ENCODE data around the gene RCC1. TPM values are rescaled to one million over a fixed set of nuclear protein-coding genes. Genes with fewer than 3 reads are reported as not detected.
"Not testable (repeated sequence)": the region's sequence is repeated elsewhere in the genome, so short reads cannot be mapped to it uniquely, and the experiment has no call there.

RCC1 gene
- total and polyA plus RNA-seq, 3 donors from 2014 or later, result 25.9 to 96.9 (median 43.2) TPM

DNA sequence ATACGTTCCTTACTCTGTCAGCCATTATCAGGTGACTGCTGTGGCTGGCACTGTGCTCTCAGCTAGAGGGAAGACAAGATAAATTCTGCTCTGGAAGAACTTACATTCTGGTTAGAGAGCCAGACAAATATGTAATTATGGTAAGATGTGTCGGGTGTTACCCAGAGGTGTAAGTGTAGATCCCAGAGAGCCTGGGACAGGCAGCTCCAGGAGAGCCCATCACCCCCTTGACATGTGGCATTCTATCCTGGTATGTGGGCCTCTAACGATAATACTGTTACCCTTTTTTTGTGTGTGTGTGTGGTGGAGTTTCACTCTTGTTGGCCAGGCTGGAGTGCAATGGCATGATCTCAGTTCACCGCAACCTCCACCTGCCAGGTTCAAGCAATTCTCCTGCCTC lies 66.1 kb downstream of the RCC1 start:
- no peak overlapping the region for H3K4me3 ChIP-seq
- intact Hi-C loops (cut with DNase I; ENCODE audit: low total_unique reads), result no loop called here
- TF ChIP-seq POLR2A (IDR thresholded peaks at IDR 0.05), result no peak
- TF ChIP-seq, protein P1, sequence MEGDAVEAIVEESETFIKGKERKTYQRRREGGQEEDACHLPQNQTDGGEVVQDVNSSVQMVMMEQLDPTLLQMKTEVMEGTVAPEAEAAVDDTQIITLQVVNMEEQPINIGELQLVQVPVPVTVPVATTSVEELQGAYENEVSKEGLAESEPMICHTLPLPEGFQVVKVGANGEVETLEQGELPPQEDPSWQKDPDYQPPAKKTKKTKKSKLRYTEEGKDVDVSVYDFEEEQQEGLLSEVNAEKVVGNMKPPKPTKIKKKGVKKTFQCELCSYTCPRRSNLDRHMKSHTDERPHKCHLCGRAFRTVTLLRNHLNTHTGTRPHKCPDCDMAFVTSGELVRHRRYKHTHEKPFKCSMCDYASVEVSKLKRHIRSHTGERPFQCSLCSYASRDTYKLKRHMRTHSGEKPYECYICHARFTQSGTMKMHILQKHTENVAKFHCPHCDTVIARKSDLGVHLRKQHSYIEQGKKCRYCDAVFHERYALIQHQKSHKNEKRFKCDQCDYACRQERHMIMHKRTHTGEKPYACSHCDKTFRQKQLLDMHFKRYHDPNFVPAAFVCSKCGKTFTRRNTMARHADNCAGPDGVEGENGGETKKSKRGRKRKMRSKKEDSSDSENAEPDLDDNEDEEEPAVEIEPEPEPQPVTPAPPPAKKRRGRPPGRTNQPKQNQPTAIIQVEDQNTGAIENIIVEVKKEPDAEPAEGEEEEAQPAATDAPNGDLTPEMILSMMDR (IDR thresholded peaks at IDR 0.05), result no peak
- WGBS, 2 donors, result 85 to 94% methylated on average over 4 of the region's 4 CpGs
- no peak for DNase-seq
- no peak overlapping the region for H3K27ac ChIP-seq
- H3K36me3 ChIP-seq (ENCODE audit: low read depth, missing control alignments), result no peaks in the 10 kb centered on the region
- no peaks in the 10 kb centered on the region for H3K4me1 ChIP-seq
- H3K27me3 ChIP-seq, result no peaks in the 10 kb centered on the region
- no peaks in the 10 kb centered on the region for H3K9me3 ChIP-seq

DNA sequence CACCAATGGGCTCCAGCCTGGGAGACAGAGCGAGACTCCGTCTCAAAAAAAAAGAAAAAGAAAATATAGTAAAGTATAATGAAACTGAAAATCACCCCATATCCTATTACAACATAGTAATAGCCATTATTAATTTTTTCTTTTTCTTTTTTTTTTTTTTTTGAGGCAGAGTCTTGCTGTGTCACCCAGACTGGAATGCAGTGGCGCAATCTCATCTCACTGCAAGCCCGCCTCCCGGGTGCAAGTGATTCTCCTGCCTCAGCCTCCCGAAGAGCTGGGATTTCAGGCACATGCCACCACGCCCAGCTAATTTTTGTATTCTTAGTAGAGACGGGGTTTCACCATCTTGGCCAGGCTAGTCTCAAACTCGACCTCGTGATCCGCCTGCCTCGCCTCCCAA lies 67.0 kb downstream of the RCC1 start:
- H3K27me3 ChIP-seq; DNase-seq; H3K9me3 ChIP-seq; H3K4me1 ChIP-seq; H3K36me3 ChIP-seq (ENCODE audit: low read depth, missing control alignments); H3K4me3 ChIP-seq; H3K27ac ChIP-seq; intact Hi-C loops (cut with DNase I; ENCODE audit: low total_unique reads): not testable (repeated sequence)
- 89 to 92% methylated on average over 12 of the region's 12 CpGs for WGBS, 2 donors

GRCh38 chr1:28573564-28573963 lies 67.7 kb downstream of the RCC1 start:
- WGBS, 2 donors, result 94 to 99% methylated on average over 11 of the region's 11 CpGs
- TF ChIP-seq, protein P1 (IDR thresholded peaks at IDR 0.05), result no peak
- TF ChIP-seq POLR2A (IDR thresholded peaks at IDR 0.05), result no peak
- no peaks in the 10 kb centered on the region for H3K9me3 ChIP-seq
- no peaks in the 10 kb centered on the region for H3K4me1 ChIP-seq
- no peak for DNase-seq
- H3K27me3 ChIP-seq, result no peaks in the 10 kb centered on the region
- no peak overlapping the region for H3K4me3 ChIP-seq
- H3K36me3 ChIP-seq (ENCODE audit: low read depth, missing control alignments), result no peaks in the 10 kb centered on the region
- intact Hi-C loops (cut with DNase I; ENCODE audit: low total_unique reads), result no loop called here
- no peak overlapping the region for H3K27ac ChIP-seq

DNA sequence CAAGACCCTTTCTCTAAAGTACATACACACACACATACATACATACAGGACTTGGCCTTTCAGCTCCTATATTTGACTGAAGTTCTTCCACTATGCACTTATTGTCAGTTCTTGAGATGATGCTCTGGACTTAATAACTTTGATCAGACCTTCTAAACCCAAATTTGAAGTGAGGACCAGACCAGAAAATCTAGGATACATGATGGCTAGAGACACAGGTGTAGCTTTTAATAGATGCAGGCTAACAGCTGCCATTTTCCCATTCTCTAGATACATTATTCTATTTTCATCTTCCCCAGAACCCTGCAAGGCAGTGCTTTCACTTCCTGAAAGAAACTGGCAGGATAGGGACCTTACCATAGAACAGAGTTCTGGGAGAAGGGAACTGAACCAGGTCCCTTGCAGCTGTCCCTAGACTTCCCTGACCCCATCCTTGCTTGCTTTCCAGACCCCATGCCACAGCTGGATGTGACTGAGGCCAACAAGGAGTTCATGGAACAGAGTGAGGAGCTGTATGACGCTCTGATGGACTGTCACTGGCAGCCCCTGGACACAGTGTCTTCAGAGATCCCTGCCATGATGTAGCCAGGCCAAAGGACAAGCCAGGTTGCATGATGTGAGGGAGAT lies 71.3 kb downstream of the RCC1 start:
- 88 to 89% methylated on average over 1 of the region's 1 CpG for whole genome bisulfite sequencing, 2 donors
- TF ChIP-seq, protein P1 (IDR thresholded peaks at IDR 0.05), result no peak
- no peak for TF ChIP-seq POLR2A (IDR thresholded peaks at IDR 0.05)
- no peaks in the 10 kb centered on the region for H3K36me3 ChIP-seq (ENCODE audit: low read depth, missing control alignments)

GRCh38 chr1:28577738-28578536 lies 72.1 kb downstream of the RCC1 start:
- no peaks in the 10 kb centered on the region for H3K9me3 ChIP-seq
- H3K36me3 ChIP-seq (ENCODE audit: low read depth, missing control alignments), result no peaks in the 10 kb centered on the region
- intact Hi-C loops (cut with DNase I; ENCODE audit: low total_unique reads), result no loop called here
- no peak for TF ChIP-seq POLR2A (IDR thresholded peaks at IDR 0.05)
- TF ChIP-seq, protein P1 (IDR thresholded peaks at IDR 0.05), result no peak
- peaks cover 14% of the 10 kb centered on the region for H3K4me1 ChIP-seq
- no peaks in the 10 kb centered on the region for H3K27me3 ChIP-seq
- WGBS, 2 donors, result 79 to 86% methylated on average over 6 of the region's 6 CpGs
- H3K4me3 ChIP-seq, result no peak overlapping the region
- no peak overlapping the region for H3K27ac ChIP-seq
- DNase-seq, result no peak

More for the DNA sequence above, 71.3 kb downstream of the RCC1 start:
- intact Hi-C loops (cut with DNase I; ENCODE audit: low total_unique reads), result no loop called here
- Histone ChIP-seq H3K27ac (no peak overlapping the region), H3K27me3 (no peaks in the 10 kb centered on the region), H3K9me3 (no peaks in the 10 kb centered on the region), H3K4me1 (peaks cover 14% of the 10 kb centered on the region), H3K4me3 (no peak overlapping the region)
- DNase-seq, result no peak
